Trophoblast cell (in vitro differentiated cells and primary cell): ENCODE data around the gene MAP2K4.

Experiments used
- DNase-seq, 2 donors: peaks; one replicate each; pipeline ENCODE4 v3.0.0-alpha.2; 2016
- H2AFZ ChIP-seq: 2 replicates; pipeline ENCODE4 v1.6.1; 2013; ENCODE audit warnings: low read length, moderate library complexity, mild to moderate bottlenecking; ENCODE audit not compliant: insufficient read depth, poor library complexity
- H2AK5ac ChIP-seq: 2 replicates; pipeline ENCODE4 v1.6.1; 2013; ENCODE audit warnings: mild to moderate bottlenecking, low read length
- H2BK120ac ChIP-seq: 2 replicates; pipeline ENCODE4 v1.6.1; 2013; ENCODE audit warnings: low read length, mild to moderate bottlenecking, moderate library complexity; ENCODE audit not compliant: insufficient read depth, poor library complexity
- H2BK12ac ChIP-seq: 2 replicates; pipeline ENCODE4 v1.6.1; 2013; ENCODE audit warnings: mild to moderate bottlenecking, low read length, moderate library complexity
- H2BK5ac ChIP-seq: 2 replicates; pipeline ENCODE4 v1.6.1; 2013; ENCODE audit warnings: low read length, low read depth, moderate library complexity, mild to moderate bottlenecking; ENCODE audit not compliant: poor library complexity
- H3K14ac ChIP-seq: 2 replicates; pipeline ENCODE4 v1.6.1; 2013; ENCODE audit warnings: mild to moderate bottlenecking, low read length
- H3K18ac ChIP-seq: 2 replicates; pipeline ENCODE4 v1.6.1; 2013; ENCODE audit warnings: mild to moderate bottlenecking, low read length
- H3K23ac ChIP-seq: 2 replicates; pipeline ENCODE4 v1.6.1; 2013; ENCODE audit warnings: low read length
- H3K27ac ChIP-seq: 2 replicates; pipeline ENCODE4 v1.5.1; 2013; ENCODE audit warnings: low read depth, mild to moderate bottlenecking, inconsistent platforms, low read length, moderate library complexity
- H3K27me3 ChIP-seq: 2 replicates; pipeline ENCODE4 v1.6.1; 2013; ENCODE audit warnings: inconsistent platforms, mild to moderate bottlenecking, low read length, moderate library complexity; ENCODE audit not compliant: insufficient read depth
- H3K36me3 ChIP-seq, 2 experiments: 1 replicate in 1 of 2; 2 replicates in 1 of 2; pipeline ENCODE4 v1.6.1; 2013; ENCODE audit warnings: low read length in 2 of 2, mild to moderate bottlenecking in 2 of 2, moderate library complexity in 1 of 2; ENCODE audit not compliant: insufficient read depth in 2 of 2, control insufficient read depth in 1 of 2
- H3K4ac ChIP-seq: 2 replicates; pipeline ENCODE4 v1.6.1; 2013; ENCODE audit warnings: low read depth, mild to moderate bottlenecking, low read length, moderate library complexity
- H3K4me1 ChIP-seq, 2 experiments: 1 replicate in 1 of 2; 2 replicates in 1 of 2; pipeline ENCODE4 v1.6.1; 2013; ENCODE audit warnings: low read length in 2 of 2, mild to moderate bottlenecking in 2 of 2, moderate library complexity in 1 of 2; ENCODE audit not compliant: insufficient read depth in 2 of 2, control insufficient read depth in 1 of 2
- H3K4me2 ChIP-seq: 2 replicates; pipeline ENCODE4 v1.6.1; 2013; ENCODE audit warnings: inconsistent platforms, mild to moderate bottlenecking, low read length, moderate library complexity
- H3K4me3 ChIP-seq: 2 replicates; pipeline ENCODE4 v1.5.1; 2013; ENCODE audit warnings: mild to moderate bottlenecking, low read depth, low read length, inconsistent platforms
- H3K79me1 ChIP-seq: one replicate; pipeline ENCODE4 v1.6.1; 2013; ENCODE audit warnings: low read length
- H3K79me2 ChIP-seq: 2 replicates; pipeline ENCODE4 v1.6.1; 2013; ENCODE audit warnings: low read length, mild to moderate bottlenecking; ENCODE audit not compliant: control insufficient read depth, insufficient read depth, poor library complexity
- H3K9ac ChIP-seq: 2 replicates; pipeline ENCODE4 v1.6.1; 2013; ENCODE audit warnings: mild to moderate bottlenecking, low read length
- H3K9me3 ChIP-seq: 2 replicates; pipeline ENCODE4 v1.6.1; 2013; ENCODE audit warnings: low read depth, mild to moderate bottlenecking, control low read depth, inconsistent platforms, low read length; ENCODE audit not compliant: insufficient read depth
- H4K12ac ChIP-seq: 2 replicates; pipeline ENCODE4 v1.6.1; 2013; ENCODE audit warnings: low read depth, mild to moderate bottlenecking, low read length, moderate library complexity
- H4K8ac ChIP-seq: 2 replicates; pipeline ENCODE4 v1.6.1; 2013; ENCODE audit warnings: low read depth, mild to moderate bottlenecking, low read length, moderate library complexity
- H4K91ac ChIP-seq: one replicate; pipeline ENCODE4 v1.6.1; 2013; ENCODE audit warnings: low read depth, mild to moderate bottlenecking, low read length, moderate library complexity
- WGBS: extraction: QIAGEN DNeasy Blood & Tissue Kit; methylation state at CpG from one replicate; pipeline ENCODE4 v1.1.7; 2013; ENCODE audit warnings: missing lambda C conversion rate; ENCODE audit not compliant: insufficient read length, insufficient coverage; ENCODE audit errors: extremely low coverage; 5-methylcytosine and 5-hydroxymethylcytosine counted together

The MAP2K4 gene

GRCh38 chr17:12058535-12058934, 37.9 kb downstream of the MAP2K4 start:
- H3K27me3 ChIP-seq, result no peaks in the 10 kb centered on the region
- no peak overlapping the region for H2BK12ac ChIP-seq
- H2BK120ac ChIP-seq, result no peak overlapping the region
- no peak overlapping the region for H3K4me2 ChIP-seq
- H2AFZ ChIP-seq, result no peak overlapping the region
- H3K4me1 ChIP-seq, result no peaks in the 10 kb centered on the region
- no peak for DNase-seq
- peaks cover 2% of the 10 kb centered on the region for H3K79me2 ChIP-seq
- H3K14ac ChIP-seq, result no peak overlapping the region
- no peak overlapping the region for H3K23ac ChIP-seq
- H3K4me3 ChIP-seq, result no peak overlapping the region
- no peak overlapping the region for H4K8ac ChIP-seq
- no peaks in the 10 kb centered on the region for H3K9me3 ChIP-seq
- H3K18ac ChIP-seq, result no peak overlapping the region
- no peak overlapping the region for H2BK5ac ChIP-seq
- H3K9ac ChIP-seq, result no peak overlapping the region
- no peak overlapping the region for H3K27ac ChIP-seq
- H3K79me1 ChIP-seq, result no peaks in the 10 kb centered on the region
- no peak overlapping the region for H3K4ac ChIP-seq
- no peak overlapping the region for H2AK5ac ChIP-seq
- no peak overlapping the region for H4K91ac ChIP-seq
- H4K12ac ChIP-seq, result no peak overlapping the region
- H3K36me3 ChIP-seq, result peaks cover 3 to 4% of the 10 kb centered on the region in 2 experiments

GRCh38 chr17:12062249-12062648, 41.6 kb downstream of the MAP2K4 start:
- H3K4me1 ChIP-seq, result no peaks in the 10 kb centered on the region
- no peak overlapping the region for H2BK120ac ChIP-seq
- no CpG with 5 or more reads among the region's 3 CpGs for WGBS
- H2BK12ac ChIP-seq, result no peak overlapping the region
- H3K4ac ChIP-seq, result no peak overlapping the region
- no peak overlapping the region for H3K18ac ChIP-seq
- H4K8ac ChIP-seq, result no peak overlapping the region
- no peak overlapping the region for H3K14ac ChIP-seq
- no peak overlapping the region for H4K91ac ChIP-seq
- no peak overlapping the region for H2AK5ac ChIP-seq
- H3K79me1 ChIP-seq, result no peaks in the 10 kb centered on the region
- H2BK5ac ChIP-seq, result no peak overlapping the region
- no peak overlapping the region for H3K23ac ChIP-seq
- H3K9ac ChIP-seq, result no peak overlapping the region
- no peak overlapping the region for H4K12ac ChIP-seq
- no peak overlapping the region for H3K4me2 ChIP-seq
- no peaks in the 10 kb centered on the region for H3K27me3 ChIP-seq
- no peak overlapping the region for H2AFZ ChIP-seq
- H3K27ac ChIP-seq, result no peak overlapping the region
- peaks cover 3 to 8% of the 10 kb centered on the region in 2 experiments for H3K36me3 ChIP-seq
- no peak overlapping the region for H3K4me3 ChIP-seq
- H3K9me3 ChIP-seq, result no peaks in the 10 kb centered on the region
- DNase-seq, result no peak
- peaks cover 2% of the 10 kb centered on the region for H3K79me2 ChIP-seq

GRCh38 chr17:12064395-12064794, 43.7 kb downstream of the MAP2K4 start:
- Histone ChIP-seq H2AK5ac (no peak overlapping the region), H3K14ac (no peak overlapping the region), H3K4ac (no peak overlapping the region), H3K4me1 (no peaks in the 10 kb centered on the region), H3K23ac (no peak overlapping the region), H4K8ac (no peak overlapping the region), H3K9me3 (no peaks in the 10 kb centered on the region), H3K9ac (no peak overlapping the region), H3K4me2 (no peak overlapping the region), H2BK5ac (no peak overlapping the region), H4K12ac (no peak overlapping the region), H3K4me3 (no peak overlapping the region), H3K79me2 (peaks cover 2% of the 10 kb centered on the region), H4K91ac (no peak overlapping the region), H3K79me1 (no peaks in the 10 kb centered on the region), H3K18ac (no peak overlapping the region), H2BK120ac (no peak overlapping the region), H3K27ac (no peak overlapping the region), H2AFZ (no peak overlapping the region), H3K27me3 (no peaks in the 10 kb centered on the region), H3K36me3 (peaks cover 3 to 8% of the 10 kb centered on the region in 2 experiments), H2BK12ac (no peak overlapping the region)
- no CpG with 5 or more reads among the region's 2 CpGs for WGBS
- no peak for DNase-seq

- peaks cover 0 to 4% of the 10 kb centered on the region in 2 experiments for H3K36me3 ChIP-seq
- no peak overlapping the region for H2AFZ ChIP-seq
- no peak overlapping the region for H2BK5ac ChIP-seq
- no peak overlapping the region for H4K91ac ChIP-seq
- no peaks in the 10 kb centered on the region for H3K79me2 ChIP-seq
- H3K9ac ChIP-seq, result no peak overlapping the region
- H3K27ac ChIP-seq, result no peak overlapping the region
- no peak overlapping the region for H4K8ac ChIP-seq
- no CpG with 5 or more reads among the region's 2 CpGs for WGBS
- DNase-seq, result no peak
- H3K4ac ChIP-seq, result no peak overlapping the region
- no peak overlapping the region for H3K23ac ChIP-seq
- H3K27me3 ChIP-seq, result no peaks in the 10 kb centered on the region
- no peak overlapping the region for H3K14ac ChIP-seq
- H3K4me3 ChIP-seq, result no peak overlapping the region
- H2AK5ac ChIP-seq, result no peak overlapping the region
- H2BK120ac ChIP-seq, result no peak overlapping the region
- H4K12ac ChIP-seq, result no peak overlapping the region
- H2BK12ac ChIP-seq, result no peak overlapping the region
- no peak overlapping the region for H3K18ac ChIP-seq
- no peak overlapping the region for H3K4me2 ChIP-seq
- H3K79me1 ChIP-seq, result no peaks in the 10 kb centered on the region
- no peaks in the 10 kb centered on the region for H3K9me3 ChIP-seq
- no peaks in the 10 kb centered on the region for H3K4me1 ChIP-seq
Measured at GRCh38 chr17:12067485-12067884, 46.8 kb downstream of the MAP2K4 start.
